Neuronal stem cell (in vitro differentiated cells): Measurements from ENCODE around the gene IGF2R.

Source experiments
- DNase-seq: peaks from one replicate; pipeline ENCODE4 v3.0.0-alpha.2; 2013; ENCODE audit warnings: low spot score
- H2AFZ ChIP-seq: one replicate; pipeline ENCODE4 v1.6.1; 2013; ENCODE audit warnings: mild to moderate bottlenecking, low read length, inconsistent platforms
- H2AK5ac ChIP-seq: 2 replicates; pipeline ENCODE4 v1.6.1; 2013; ENCODE audit warnings: low read depth, mild to moderate bottlenecking, inconsistent platforms, low read length, moderate library complexity, mixed read lengths
- H2BK120ac ChIP-seq: 2 replicates; pipeline ENCODE4 v1.6.1; 2013; ENCODE audit warnings: low read depth, mild to moderate bottlenecking, inconsistent platforms, low read length, moderate library complexity, mixed read lengths
- H2BK12ac ChIP-seq: one replicate; pipeline ENCODE4 v1.6.1; 2013; ENCODE audit warnings: low read length, inconsistent platforms
- H2BK15ac ChIP-seq: 2 replicates; pipeline ENCODE4 v1.6.1; 2013; ENCODE audit warnings: mild to moderate bottlenecking, low read length, inconsistent platforms, mixed read lengths
- H2BK5ac ChIP-seq: one replicate; pipeline ENCODE4 v1.6.1; 2013; ENCODE audit warnings: inconsistent platforms, mild to moderate bottlenecking, low read length, moderate library complexity
- H3K14ac ChIP-seq: one replicate; pipeline ENCODE4 v1.6.1; 2013; ENCODE audit warnings: low read length, inconsistent platforms
- H3K18ac ChIP-seq: 2 replicates; pipeline ENCODE4 v1.6.1; 2013; ENCODE audit warnings: low read length, inconsistent platforms
- H3K23ac ChIP-seq: 2 replicates; pipeline ENCODE4 v1.6.1; 2013; ENCODE audit warnings: low read depth, mild to moderate bottlenecking, mixed read lengths, low read length, inconsistent platforms; ENCODE audit not compliant: poor library complexity
- H3K27ac ChIP-seq: replicated peaks from 3 replicates; pipeline ENCODE4 v1.5.1; 2013; ENCODE audit warnings: low read length, inconsistent platforms
- H3K27me3 ChIP-seq, 3 experiments: 2 replicates each; pipeline ENCODE4 v1.6.1; 2013; ENCODE audit warnings: low read length in 3 of 3, mild to moderate bottlenecking in 2 of 3, inconsistent platforms in 1 of 3, low read depth in 1 of 3, mixed read lengths in 1 of 3, moderate library complexity in 1 of 3; ENCODE audit not compliant: control insufficient read depth in 3 of 3, insufficient read depth in 3 of 3
- H3K36me3 ChIP-seq, 2 donors: replicated peaks in 1 of 2; 2 replicates each; pipeline ENCODE4 v1.6.1; 2013; ENCODE audit warnings: low read length in 2 of 2; ENCODE audit not compliant: control insufficient read depth in 2 of 2, insufficient read depth in 2 of 2
- H3K4ac ChIP-seq: 2 replicates; pipeline ENCODE4 v1.6.1; 2013; ENCODE audit warnings: inconsistent platforms, mild to moderate bottlenecking, low read length, moderate library complexity
- H3K4me1 ChIP-seq, 2 donors: 1 replicate in 1 of 2; 2 replicates in 1 of 2; pipeline ENCODE4 v1.6.1; 2013; ENCODE audit warnings: low read length in 2 of 2, low read depth in 1 of 2; ENCODE audit not compliant: control insufficient read depth in 2 of 2, insufficient read depth in 1 of 2
- H3K4me2 ChIP-seq: one replicate; pipeline ENCODE4 v1.6.1; 2013; ENCODE audit warnings: mild to moderate bottlenecking, low read length, inconsistent platforms; ENCODE audit not compliant: insufficient read depth, poor library complexity, severe bottlenecking
- H3K4me3 ChIP-seq, 2 donors: 2 replicates each; pipeline ENCODE4 v1.5.1; 2013; ENCODE audit warnings: low read length in 2 of 2, mild to moderate bottlenecking in 2 of 2, inconsistent platforms in 1 of 2, moderate library complexity in 1 of 2
- H3K79me1 ChIP-seq: one replicate; pipeline ENCODE4 v1.6.1; 2013; ENCODE audit warnings: low read depth, mild to moderate bottlenecking, inconsistent platforms, low read length, moderate library complexity
- H3K9ac ChIP-seq: one replicate; pipeline ENCODE4 v1.6.1; 2013; ENCODE audit warnings: mild to moderate bottlenecking, low read depth, low read length, inconsistent platforms; ENCODE audit not compliant: poor library complexity
- H3K9me3 ChIP-seq, 2 donors: replicated peaks in 1 of 2; 2 replicates each; pipeline versions ENCODE3 to v1.6.1; 2013; ENCODE audit warnings: low read length in 2 of 2, mild to moderate bottlenecking in 2 of 2, inconsistent platforms in 1 of 2, low read depth in 1 of 2, mixed read lengths in 1 of 2, moderate library complexity in 1 of 2; ENCODE audit not compliant: control insufficient read depth in 2 of 2, insufficient read depth in 1 of 2
- H4K8ac ChIP-seq: one replicate; pipeline ENCODE4 v1.6.1; 2013; ENCODE audit warnings: low read depth, mild to moderate bottlenecking, inconsistent platforms, low read length, moderate library complexity
- H4K91ac ChIP-seq: one replicate; pipeline ENCODE4 v1.6.1; 2013; ENCODE audit warnings: low read length, low read depth, mild to moderate bottlenecking, inconsistent platforms; ENCODE audit not compliant: poor library complexity
- WGBS, 2 donors: extraction: QIAGEN DNeasy Blood & Tissue Kit; methylation state at CpG; one replicate each; pipeline ENCODE4 v1.1.7; 2013; ENCODE audit warnings: missing lambda C conversion rate in 2 of 2, mixed read lengths in 1 of 2; ENCODE audit not compliant: insufficient read length in 2 of 2, insufficient replicate concordance in 1 of 2; ENCODE audit errors: extremely low coverage in 2 of 2; 5-methylcytosine and 5-hydroxymethylcytosine counted together

The IGF2R gene

DNA sequence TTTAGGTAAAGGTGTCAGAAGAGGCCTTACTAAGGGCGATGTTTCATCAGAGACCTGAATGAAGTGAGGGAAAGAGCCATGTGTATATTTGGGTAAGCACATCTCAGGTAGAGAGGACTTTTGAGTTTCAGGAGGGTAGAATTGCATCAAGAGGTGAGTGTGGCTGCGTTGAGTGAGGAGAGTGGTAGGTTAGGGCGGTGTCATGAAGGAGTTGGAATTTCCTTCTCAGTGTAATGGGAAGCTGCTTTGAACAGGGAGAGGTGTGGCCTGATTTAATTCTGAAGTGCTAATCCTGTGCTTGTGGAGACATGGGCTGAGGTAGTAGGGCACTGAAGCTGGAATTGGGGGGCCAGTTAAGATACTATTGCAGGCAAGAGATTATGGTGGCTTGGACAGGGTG lies 53.9 kb downstream of the IGF2R start:
- Histone ChIP-seq H3K4me2 (no peak overlapping the region), H3K14ac (no peak overlapping the region), H2AFZ (no peak overlapping the region), H3K9ac (no peak overlapping the region), H4K91ac (no peak overlapping the region), H2BK5ac (no peak overlapping the region), H2AK5ac (no peak overlapping the region), H3K18ac (no peak overlapping the region), H2BK15ac (no peak overlapping the region), H3K9me3 (peaks cover 2% of the 10 kb centered on the region in 2 donors), H3K27me3 (no peaks in the 10 kb centered on the region), H3K4me1 (no peaks in the 10 kb centered on the region), H4K8ac (no peak overlapping the region), H2BK12ac (no peak overlapping the region), H2BK120ac (no peak overlapping the region), H3K4ac (no peak overlapping the region), H3K36me3 (peaks cover 18 to 84% of the 10 kb centered on the region in 2 donors), H3K79me1 (peaks cover 2% of the 10 kb centered on the region), H3K27ac (no peak overlapping the region), H3K4me3 (no peak overlapping the region), H3K23ac (no peak overlapping the region)
- no peak for DNase-seq
- no CpG with 5 or more reads among the region's 3 CpGs for WGBS, 2 donors

DNA sequence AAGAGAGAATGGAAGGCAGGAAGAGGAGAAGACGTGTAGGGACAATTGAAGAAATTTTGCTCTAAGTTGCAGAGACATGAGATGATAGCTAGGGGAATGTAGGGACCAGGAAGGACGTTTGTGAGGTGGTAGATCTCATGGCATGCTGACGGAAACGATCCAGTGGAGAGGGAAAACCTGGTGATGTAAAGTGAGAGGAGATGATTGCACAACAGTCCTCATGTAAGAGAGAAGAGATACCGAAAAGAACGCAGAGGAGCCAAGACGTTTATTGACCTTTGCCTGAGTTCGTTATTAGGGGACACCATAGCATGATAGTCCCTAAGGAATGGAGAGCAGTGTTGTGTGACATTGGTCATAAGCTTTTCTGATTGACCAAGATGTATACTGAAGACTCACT lies 55.3 kb downstream of the IGF2R start:
- H3K23ac ChIP-seq, result no peak overlapping the region
- no peak overlapping the region for H3K4ac ChIP-seq
- peaks cover 2% of the 10 kb centered on the region in 2 donors for H3K9me3 ChIP-seq
- no peak overlapping the region for H2AFZ ChIP-seq
- H3K27ac ChIP-seq, result no peak overlapping the region
- no peak overlapping the region for H3K4me3 ChIP-seq
- H2BK5ac ChIP-seq, result no peak overlapping the region
- no peak overlapping the region for H2BK15ac ChIP-seq
- H2AK5ac ChIP-seq, result no peak overlapping the region
- no peak for DNase-seq
- peaks cover 2% of the 10 kb centered on the region for H3K79me1 ChIP-seq
- no peak overlapping the region for H4K91ac ChIP-seq
- no peak overlapping the region for H3K14ac ChIP-seq
- H2BK12ac ChIP-seq, result no peak overlapping the region
- no peak overlapping the region for H2BK120ac ChIP-seq
- no peak overlapping the region for H3K18ac ChIP-seq
- H3K4me1 ChIP-seq, result peaks cover 0 to 2% of the 10 kb centered on the region in 2 donors
- no peaks in the 10 kb centered on the region for H3K27me3 ChIP-seq
- H3K36me3 ChIP-seq, result peaks cover 20 to 87% of the 10 kb centered on the region in 2 donors
- no peak overlapping the region for H3K4me2 ChIP-seq
- no CpG with 5 or more reads among the region's 8 CpGs for WGBS, 2 donors
- no peak overlapping the region for H4K8ac ChIP-seq
- peak overlapping the region; percentile 54 for H3K9ac ChIP-seq

DNA sequence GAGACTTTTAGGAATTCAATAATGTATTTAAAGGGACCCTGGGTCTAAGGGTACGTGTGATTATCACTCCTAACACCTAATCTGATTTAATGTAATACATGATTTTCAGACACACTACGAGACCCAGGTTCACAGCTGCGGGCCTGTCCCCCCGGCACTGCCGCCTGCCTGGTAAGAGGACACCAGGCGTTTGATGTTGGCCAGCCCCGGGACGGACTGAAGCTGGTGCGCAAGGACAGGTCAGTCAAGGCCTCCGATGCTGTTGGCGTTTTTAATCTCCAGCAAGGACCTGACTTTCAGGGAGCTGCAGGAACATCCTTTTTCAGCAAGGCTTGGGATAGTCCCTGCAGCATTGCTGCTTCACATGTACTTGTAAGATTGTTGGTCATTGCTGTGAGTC lies 58.2 kb downstream of the IGF2R start:
- no peak overlapping the region for H4K91ac ChIP-seq
- H3K9me3 ChIP-seq, result no peaks in the 10 kb centered on the region
- DNase-seq, result no peak
- H3K4me2 ChIP-seq, result no peak overlapping the region
- H3K27me3 ChIP-seq, result no peaks in the 10 kb centered on the region
- H3K4ac ChIP-seq, result no peak overlapping the region
- H3K4me1 ChIP-seq, result peaks cover 8 to 10% of the 10 kb centered on the region in 2 donors
- no peak overlapping the region for H3K14ac ChIP-seq
- H3K36me3 ChIP-seq, result peaks cover 25 to 98% of the 10 kb centered on the region in 2 donors
- H2BK15ac ChIP-seq, result no peak overlapping the region
- no peak overlapping the region for H3K27ac ChIP-seq
- H3K9ac ChIP-seq, result no peak overlapping the region
- no peak overlapping the region for H3K4me3 ChIP-seq
- H2BK5ac ChIP-seq, result no peak overlapping the region
- H2AK5ac ChIP-seq, result no peak overlapping the region
- H2BK120ac ChIP-seq, result no peak overlapping the region
- H2AFZ ChIP-seq, result no peak overlapping the region
- H3K79me1 ChIP-seq, result peaks cover 4% of the 10 kb centered on the region
- no peak overlapping the region for H2BK12ac ChIP-seq
- no CpG with 5 or more reads among the region's 11 CpGs for WGBS, 2 donors
- no peak overlapping the region for H3K18ac ChIP-seq
- H3K23ac ChIP-seq, result no peak overlapping the region
- H4K8ac ChIP-seq, result no peak overlapping the region

DNA sequence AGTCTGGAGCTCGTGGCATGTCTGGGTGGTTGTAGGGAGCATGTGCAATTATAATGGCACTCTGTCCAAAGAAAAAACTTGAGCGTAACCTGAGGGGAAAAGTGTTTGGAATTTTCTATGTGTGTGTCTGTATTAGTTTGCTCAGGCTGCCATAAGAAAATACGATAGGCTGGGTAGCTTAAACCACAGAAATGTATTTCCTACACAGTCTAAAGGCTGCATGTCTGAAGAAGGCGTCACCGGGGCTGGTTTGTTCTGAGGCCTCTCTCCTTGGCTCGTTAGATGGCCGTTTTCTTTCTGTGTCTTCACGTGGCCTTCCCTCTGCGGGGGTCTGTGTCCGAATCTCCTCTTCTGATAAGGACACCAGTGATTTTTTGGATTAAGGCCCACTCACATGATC lies 59.0 kb downstream of the IGF2R start:
- H3K9me3 ChIP-seq, result no peaks in the 10 kb centered on the region
- WGBS, 2 donors, result no CpG with 5 or more reads among the region's 10 CpGs
- H3K18ac ChIP-seq, result no peak overlapping the region
- H2BK12ac ChIP-seq, result no peak overlapping the region
- no peak overlapping the region for H3K14ac ChIP-seq
- H4K8ac ChIP-seq, result no peak overlapping the region
- H3K23ac ChIP-seq, result no peak overlapping the region
- H3K79me1 ChIP-seq, result peaks cover 2% of the 10 kb centered on the region
- no peak overlapping the region for H3K4me2 ChIP-seq
- H3K27me3 ChIP-seq, result no peaks in the 10 kb centered on the region
- H3K36me3 ChIP-seq, result peaks cover 28 to 98% of the 10 kb centered on the region in 2 donors
- no peak overlapping the region for H2AFZ ChIP-seq
- DNase-seq, result no peak
- no peak overlapping the region for H3K4ac ChIP-seq
- no peak overlapping the region for H2AK5ac ChIP-seq
- H2BK120ac ChIP-seq, result no peak overlapping the region
- peaks cover 8 to 10% of the 10 kb centered on the region in 2 donors for H3K4me1 ChIP-seq
- H4K91ac ChIP-seq, result no peak overlapping the region
- no peak overlapping the region for H3K27ac ChIP-seq
- no peak overlapping the region for H3K4me3 ChIP-seq
- no peak overlapping the region for H2BK5ac ChIP-seq
- H2BK15ac ChIP-seq, result no peak overlapping the region
- H3K9ac ChIP-seq, result no peak overlapping the region
